ENCODE results near the gene PRCP. TPM values are rescaled to one million over a fixed set of nuclear protein-coding genes. Genes with fewer than 3 reads are reported as not detected.

Gene PRCP
- total and polyA plus RNA-seq, 2 donors (not counting 1 experiment from before 2014, with no cell fraction given), result 24.6 to 37.7 TPM

DNA sequence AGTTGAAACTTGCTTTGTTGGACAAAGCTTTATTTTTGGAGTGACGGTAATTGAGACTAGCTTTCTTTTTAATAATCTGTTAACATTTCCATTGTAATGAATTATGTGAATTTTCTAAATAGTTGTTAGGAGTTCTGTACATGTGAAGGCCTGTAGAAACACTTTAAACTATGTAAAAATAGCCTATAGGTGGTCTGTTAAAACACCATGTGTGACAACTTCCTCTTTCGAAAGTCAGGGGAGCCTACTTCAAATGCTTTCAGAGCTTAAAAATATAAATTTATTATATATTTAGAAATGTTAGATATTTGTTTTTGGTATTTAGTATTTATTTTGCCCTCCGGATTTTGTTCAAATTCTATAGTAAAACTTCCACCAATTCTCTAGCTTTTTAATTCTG is 30.0 kb upstream of the PRCP start:
- Histone ChIP-seq H3K4me1 (ENCODE audit: control insufficient read depth in 2 of 2, insufficient read depth in 2 of 2, low read length in 2 of 2) (peaks cover 36 to 51% of the 10 kb centered on the region in 2 donors), H3K27me3 (replicated peaks in 1 of 4; ENCODE audit: control extremely low read depth in 1 of 4, control insufficient read depth in 3 of 4, insufficient read depth in 4 of 4, low read length in 3 of 4) (no peaks in the 10 kb centered on the region), H3K9ac (ENCODE audit: low read length) (peak overlapping the region; percentile 22), H2AFZ (ENCODE audit: insufficient read depth, low read depth, low read length, poor library complexity, severe bottlenecking) (peak overlapping the region; percentile 20), H3K36me3 (replicated peaks in 1 of 2; ENCODE audit: control extremely low read depth in 1 of 2, control insufficient read depth in 1 of 2, extremely low read depth in 1 of 2, insufficient read depth in 2 of 2, low read length in 1 of 2) (no peaks in the 10 kb centered on the region), H4K20me1 (ENCODE audit: control insufficient read depth, insufficient read depth, low read length, poor library complexity, severe bottlenecking) (no peaks in the 10 kb centered on the region), H3K27ac (ENCODE audit: low read length in 2 of 2) (peak overlapping the region; percentile 69 to 82), H3K4me3 (ENCODE audit: control extremely low read depth in 1 of 5, extremely low read depth in 1 of 5, insufficient read depth in 1 of 5, low read depth in 2 of 5, low read length in 4 of 5) (peak overlapping the region in 1 of 5 experiments; percentile 43), H3K4me2 (replicated peaks; ENCODE audit: low read depth, low read length, poor library complexity, severe bottlenecking) (peak overlapping the region; percentile 62), H3K9me3 (ENCODE audit: control extremely low read depth in 1 of 3, control insufficient read depth in 2 of 3, insufficient read depth in 1 of 3, low read length in 2 of 3) (no peaks in the 10 kb centered on the region), H3K79me2 (ENCODE audit: control insufficient read depth, insufficient read depth, low read length) (peaks cover 13% of the 10 kb centered on the region)
- peak overlapping the region; percentile 79 for H3K27ac Mint-ChIP-seq
- DNase-seq (peak; percentile 38), ATAC-seq (ENCODE audit: low read depth) (peak; percentile 47)
- ChIA-PET CTCF (interaction anchor here (0.7 to 2.1 kb wide), 12 partner anchors 9 to 363 kb away, joined by 3 to 12 read pairs (median 4); partner anchors contain the start of genes DDIAS and PRCP), POLR2A (interaction anchor here (0.7 to 1.3 kb wide), 3 partner anchors 28 to 132 kb away, joined by 3 read pairs; no protein-coding TSS in a partner anchor)
- peaks cover 52% of the 10 kb centered on the region for H3K4me1 Mint-ChIP-seq
- H3K4me3 Mint-ChIP-seq, result no peak overlapping the region
- intact Hi-C loops (cut with micrococcal nuclease), result loop anchor here (5.0 kb wide), 1 partner anchor 42 kb away; no protein-coding TSS in a partner anchor
- no peak for TF ChIP-seq EZH2 (IDR thresholded peaks at IDR 0.05; ENCODE audit: borderline replicate concordance, insufficient read depth, low read depth, low read length, poor library complexity, severe bottlenecking)
- TF ChIP-seq, protein P1, sequence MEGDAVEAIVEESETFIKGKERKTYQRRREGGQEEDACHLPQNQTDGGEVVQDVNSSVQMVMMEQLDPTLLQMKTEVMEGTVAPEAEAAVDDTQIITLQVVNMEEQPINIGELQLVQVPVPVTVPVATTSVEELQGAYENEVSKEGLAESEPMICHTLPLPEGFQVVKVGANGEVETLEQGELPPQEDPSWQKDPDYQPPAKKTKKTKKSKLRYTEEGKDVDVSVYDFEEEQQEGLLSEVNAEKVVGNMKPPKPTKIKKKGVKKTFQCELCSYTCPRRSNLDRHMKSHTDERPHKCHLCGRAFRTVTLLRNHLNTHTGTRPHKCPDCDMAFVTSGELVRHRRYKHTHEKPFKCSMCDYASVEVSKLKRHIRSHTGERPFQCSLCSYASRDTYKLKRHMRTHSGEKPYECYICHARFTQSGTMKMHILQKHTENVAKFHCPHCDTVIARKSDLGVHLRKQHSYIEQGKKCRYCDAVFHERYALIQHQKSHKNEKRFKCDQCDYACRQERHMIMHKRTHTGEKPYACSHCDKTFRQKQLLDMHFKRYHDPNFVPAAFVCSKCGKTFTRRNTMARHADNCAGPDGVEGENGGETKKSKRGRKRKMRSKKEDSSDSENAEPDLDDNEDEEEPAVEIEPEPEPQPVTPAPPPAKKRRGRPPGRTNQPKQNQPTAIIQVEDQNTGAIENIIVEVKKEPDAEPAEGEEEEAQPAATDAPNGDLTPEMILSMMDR (IDR thresholded peaks at IDR 0.05), result no peak
- H3K9me3 Mint-ChIP-seq (ENCODE audit: insufficient read depth), result no peaks in the 10 kb centered on the region
- no CpG with 5 or more reads among the region's 3 CpGs for WGBS (ENCODE audit: insufficient coverage)
- H3K27me3 Mint-ChIP-seq, result no peaks in the 10 kb centered on the region

DNA sequence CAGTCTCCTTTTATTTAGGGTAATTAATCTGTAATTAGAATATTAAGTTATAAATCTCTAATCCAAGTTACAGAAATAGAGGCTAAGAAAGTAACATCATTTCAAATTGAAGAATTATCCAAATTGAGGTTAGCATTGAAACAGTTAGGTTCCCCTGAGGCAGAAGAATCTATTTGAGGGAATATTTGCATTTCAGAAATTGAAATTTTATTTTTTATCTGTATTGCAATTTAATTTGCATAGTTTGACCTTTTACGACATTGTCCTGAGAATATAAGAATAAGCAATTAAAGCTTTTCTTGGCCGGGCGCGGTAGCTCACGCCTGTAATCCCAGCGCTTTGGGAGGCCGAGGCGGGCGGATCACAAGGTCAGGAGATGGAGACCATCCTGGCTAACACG is 28.9 kb upstream of the PRCP start:
- H3K79me2 ChIP-seq (ENCODE audit: control insufficient read depth, insufficient read depth, low read length), result peaks cover 19% of the 10 kb centered on the region
- no peaks in the 10 kb centered on the region for H3K27me3 ChIP-seq (replicated peaks in 1 of 4; ENCODE audit: control extremely low read depth in 1 of 4, control insufficient read depth in 3 of 4, insufficient read depth in 4 of 4, low read length in 3 of 4)
- Mint-ChIP-seq H3K4me1 (peaks cover 58% of the 10 kb centered on the region), H3K4me3 (peak overlapping the region; percentile 23), H3K27ac (peak overlapping the region; percentile 79), H3K9me3 (ENCODE audit: insufficient read depth) (no peaks in the 10 kb centered on the region), H3K27me3 (no peaks in the 10 kb centered on the region)
- CTCF ChIA-PET, result interaction anchor here (1.1 to 2.1 kb wide), 6 partner anchors 18 to 61 kb away, joined by 3 to 12 read pairs (median 6); partner anchors contain the start of gene DDIAS
- H3K27ac ChIP-seq (ENCODE audit: low read length in 2 of 2), result peak overlapping the region; percentile 19 to 82
- no peaks in the 10 kb centered on the region for H4K20me1 ChIP-seq (ENCODE audit: control insufficient read depth, insufficient read depth, low read length, poor library complexity, severe bottlenecking)
- intact Hi-C loops (cut with micrococcal nuclease), result no loop called here
- no peak for DNase-seq
- no peaks in the 10 kb centered on the region for H3K36me3 ChIP-seq (replicated peaks in 1 of 2; ENCODE audit: control extremely low read depth in 1 of 2, control insufficient read depth in 1 of 2, extremely low read depth in 1 of 2, insufficient read depth in 2 of 2, low read length in 1 of 2)
- TF ChIP-seq, protein P1 (IDR thresholded peaks at IDR 0.05), result no peak
- no peak for TF ChIP-seq EZH2 (IDR thresholded peaks at IDR 0.05; ENCODE audit: borderline replicate concordance, insufficient read depth, low read depth, low read length, poor library complexity, severe bottlenecking)
- no CpG with 5 or more reads among the region's 10 CpGs for WGBS (ENCODE audit: insufficient coverage)
- ATAC-seq (ENCODE audit: low read depth), result no peak
- no peak overlapping the region for H2AFZ ChIP-seq (ENCODE audit: insufficient read depth, low read depth, low read length, poor library complexity, severe bottlenecking)
- peak overlapping the region in 1 of 5 experiments; percentile 7 for H3K4me3 ChIP-seq (ENCODE audit: control extremely low read depth in 1 of 5, extremely low read depth in 1 of 5, insufficient read depth in 1 of 5, low read depth in 2 of 5, low read length in 4 of 5)
- H3K9me3 ChIP-seq (ENCODE audit: control extremely low read depth in 1 of 3, control insufficient read depth in 2 of 3, insufficient read depth in 1 of 3, low read length in 2 of 3), result no peaks in the 10 kb centered on the region
- peak overlapping the region; percentile 22 for H3K4me2 ChIP-seq (replicated peaks; ENCODE audit: low read depth, low read length, poor library complexity, severe bottlenecking)
- H3K4me1 ChIP-seq (ENCODE audit: control insufficient read depth in 2 of 2, insufficient read depth in 2 of 2, low read length in 2 of 2), result peaks cover 46 to 62% of the 10 kb centered on the region in 2 donors
- H3K9ac ChIP-seq (ENCODE audit: low read length), result no peak overlapping the region
- POLR2A ChIA-PET, result interaction anchor here (0.6 to 1.0 kb wide), 2 partner anchors 33 to 364 kb away, joined by 3 to 5 read pairs; no protein-coding TSS in a partner anchor

Measured in B cell (primary cell).